HL-60 (cell line): ENCODE data around the gene GAS2.
A peak's percentile ranks its signal among the peaks of the same experiment; 100 is the strongest.

Source experiments
- GABPA ChIP-seq: IDR thresholded peaks from 2 replicates; pipeline ENCODE4 v1.6.1; 2012; ENCODE audit warnings: low read depth
- POLR2AphosphoS5 ChIP-seq: IDR thresholded peaks from 2 replicates; pipeline ENCODE4 v1.6.1; 2012; ENCODE audit warnings: low read depth
- SPI1 ChIP-seq: IDR thresholded peaks from 2 replicates; pipeline ENCODE4 v1.6.1; 2012; ENCODE audit warnings: low read depth, mild to moderate bottlenecking, borderline replicate concordance
- TF ChIP-seq, protein P1 (sequence below): IDR thresholded peaks from one replicate; pipeline ENCODE4 v1.5.1; 2011; ENCODE audit warnings: low read length, control low read depth, inconsistent platforms; ENCODE audit not compliant: insufficient read depth
- TF ChIP-seq, protein P2 (sequence below): IDR thresholded peaks from 2 replicates; pipeline ENCODE4 v1.6.1; 2012; ENCODE audit warnings: low read depth; ENCODE audit not compliant: insufficient replicate concordance

DNA sequence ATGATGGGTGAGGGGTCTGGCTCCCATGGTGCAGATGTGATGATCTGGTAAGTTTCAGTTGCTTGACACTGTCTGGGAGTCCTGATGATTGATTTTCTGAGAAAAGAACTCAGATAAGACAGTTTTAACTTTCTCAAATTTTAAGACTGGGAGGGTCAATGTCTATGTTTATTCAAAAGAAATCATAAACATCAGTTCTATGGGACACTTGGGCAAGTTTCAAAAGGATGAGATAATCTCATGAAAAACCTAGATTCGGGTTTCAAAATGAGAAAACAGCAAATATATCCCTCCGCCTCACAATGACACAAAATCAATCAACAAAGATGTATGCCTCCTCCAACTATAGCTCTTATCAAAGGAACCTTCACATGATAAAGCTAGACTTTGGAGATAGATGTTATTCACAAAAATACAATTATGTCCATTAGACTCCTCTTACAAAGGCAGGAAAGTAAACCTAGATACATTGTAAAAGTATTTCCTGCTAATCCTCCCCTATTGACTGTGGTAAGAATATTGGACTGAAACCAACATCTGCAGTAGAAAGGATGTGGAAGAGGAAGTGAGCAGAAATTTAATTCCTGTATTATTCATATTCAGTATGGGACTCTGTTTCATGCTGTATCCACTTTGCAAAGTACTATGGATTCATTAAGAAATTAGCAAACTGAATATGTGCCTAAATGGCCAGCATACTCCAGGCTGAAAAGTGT, 141.6 kb downstream of the GAS2 start:
- TF ChIP-seq, protein P1, sequence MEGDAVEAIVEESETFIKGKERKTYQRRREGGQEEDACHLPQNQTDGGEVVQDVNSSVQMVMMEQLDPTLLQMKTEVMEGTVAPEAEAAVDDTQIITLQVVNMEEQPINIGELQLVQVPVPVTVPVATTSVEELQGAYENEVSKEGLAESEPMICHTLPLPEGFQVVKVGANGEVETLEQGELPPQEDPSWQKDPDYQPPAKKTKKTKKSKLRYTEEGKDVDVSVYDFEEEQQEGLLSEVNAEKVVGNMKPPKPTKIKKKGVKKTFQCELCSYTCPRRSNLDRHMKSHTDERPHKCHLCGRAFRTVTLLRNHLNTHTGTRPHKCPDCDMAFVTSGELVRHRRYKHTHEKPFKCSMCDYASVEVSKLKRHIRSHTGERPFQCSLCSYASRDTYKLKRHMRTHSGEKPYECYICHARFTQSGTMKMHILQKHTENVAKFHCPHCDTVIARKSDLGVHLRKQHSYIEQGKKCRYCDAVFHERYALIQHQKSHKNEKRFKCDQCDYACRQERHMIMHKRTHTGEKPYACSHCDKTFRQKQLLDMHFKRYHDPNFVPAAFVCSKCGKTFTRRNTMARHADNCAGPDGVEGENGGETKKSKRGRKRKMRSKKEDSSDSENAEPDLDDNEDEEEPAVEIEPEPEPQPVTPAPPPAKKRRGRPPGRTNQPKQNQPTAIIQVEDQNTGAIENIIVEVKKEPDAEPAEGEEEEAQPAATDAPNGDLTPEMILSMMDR: no peak
- TF ChIP-seq POLR2AphosphoS5: no peak
- TF ChIP-seq GABPA: no peak
- TF ChIP-seq, protein P2, sequence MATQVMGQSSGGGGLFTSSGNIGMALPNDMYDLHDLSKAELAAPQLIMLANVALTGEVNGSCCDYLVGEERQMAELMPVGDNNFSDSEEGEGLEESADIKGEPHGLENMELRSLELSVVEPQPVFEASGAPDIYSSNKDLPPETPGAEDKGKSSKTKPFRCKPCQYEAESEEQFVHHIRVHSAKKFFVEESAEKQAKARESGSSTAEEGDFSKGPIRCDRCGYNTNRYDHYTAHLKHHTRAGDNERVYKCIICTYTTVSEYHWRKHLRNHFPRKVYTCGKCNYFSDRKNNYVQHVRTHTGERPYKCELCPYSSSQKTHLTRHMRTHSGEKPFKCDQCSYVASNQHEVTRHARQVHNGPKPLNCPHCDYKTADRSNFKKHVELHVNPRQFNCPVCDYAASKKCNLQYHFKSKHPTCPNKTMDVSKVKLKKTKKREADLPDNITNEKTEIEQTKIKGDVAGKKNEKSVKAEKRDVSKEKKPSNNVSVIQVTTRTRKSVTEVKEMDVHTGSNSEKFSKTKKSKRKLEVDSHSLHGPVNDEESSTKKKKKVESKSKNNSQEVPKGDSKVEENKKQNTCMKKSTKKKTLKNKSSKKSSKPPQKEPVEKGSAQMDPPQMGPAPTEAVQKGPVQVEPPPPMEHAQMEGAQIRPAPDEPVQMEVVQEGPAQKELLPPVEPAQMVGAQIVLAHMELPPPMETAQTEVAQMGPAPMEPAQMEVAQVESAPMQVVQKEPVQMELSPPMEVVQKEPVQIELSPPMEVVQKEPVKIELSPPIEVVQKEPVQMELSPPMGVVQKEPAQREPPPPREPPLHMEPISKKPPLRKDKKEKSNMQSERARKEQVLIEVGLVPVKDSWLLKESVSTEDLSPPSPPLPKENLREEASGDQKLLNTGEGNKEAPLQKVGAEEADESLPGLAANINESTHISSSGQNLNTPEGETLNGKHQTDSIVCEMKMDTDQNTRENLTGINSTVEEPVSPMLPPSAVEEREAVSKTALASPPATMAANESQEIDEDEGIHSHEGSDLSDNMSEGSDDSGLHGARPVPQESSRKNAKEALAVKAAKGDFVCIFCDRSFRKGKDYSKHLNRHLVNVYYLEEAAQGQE: no peak
- peak; percentile 71 for TF ChIP-seq SPI1
